Psoas muscle (tissue), 8 donors: ENCODE measurements around the gene FAM240B. TPM values are rescaled to one million over a fixed set of nuclear protein-coding genes. Genes with fewer than 3 reads are reported as not detected.

Source experiments
- ATAC-seq, 4 donors: fragments of 200-7000 bp; cut with Tn5 transposase; one replicate each; pipeline ENCODE4 v1.9.1; 2020; ENCODE audit warnings: moderate library complexity in 3 of 4, mild to moderate bottlenecking in 2 of 4
- DNase-seq, 2 donors: peaks; one replicate each; pipeline ENCODE4 v3.0.0-alpha.2; 2020
- H3K27ac ChIP-seq: fragments of 200-600 bp; one replicate; pipeline ENCODE4 v1.8.0; 2022
- H3K27me3 ChIP-seq, 3 donors: fragments of 200-600 bp in 1 of 3; one replicate each; pipeline versions ENCODE4 v1.6.1 to v1.8.0; 2013 to 2022; ENCODE audit warnings: low read length in 2 of 3, mild to moderate bottlenecking in 2 of 3, moderate library complexity in 1 of 3; ENCODE audit not compliant: insufficient read depth in 3 of 3
- H3K36me3 ChIP-seq, 2 donors: fragments of 200-600 bp in 1 of 2; one replicate each; pipeline versions ENCODE4 v1.6.1 to v1.8.0; 2013 to 2022; ENCODE audit warnings: low read depth in 1 of 2, mild to moderate bottlenecking in 1 of 2, moderate library complexity in 1 of 2; ENCODE audit not compliant: insufficient read depth in 1 of 2
- H3K4me1 ChIP-seq: fragments of 200-600 bp; one replicate; pipeline ENCODE4 v1.8.0; 2022
- H3K4me3 ChIP-seq: fragments of 200-600 bp; one replicate; pipeline ENCODE4 v1.8.0; 2022; ENCODE audit warnings: mild to moderate bottlenecking
- H3K9me3 ChIP-seq: fragments of 200-600 bp; one replicate; pipeline ENCODE4 v1.8.0; 2022
- WGBS, 3 donors: extraction: QIAGEN DNeasy Blood & Tissue Kit; methylation state at CpG; one replicate each; pipeline versions ENCODE4 v1.1.6 to v1.1.7; 2013; 5-methylcytosine and 5-hydroxymethylcytosine counted together
- intact Hi-C, 2 donors: fragments of 100-400 bp; cut with DNase I; formaldehyde crosslinking; loops; one replicate each; pipeline versions ENCODE4 v1.11.0 to v1.14.2; 2022
- polyA plus RNA-seq, 3 donors: library from polyadenylated mRNA; stranded (reverse); fragments of 200-250 nt; gene quantifications; one replicate each; pipeline ENCODE4 v1.2.3, GENCODE V29; 2013
- total RNA-seq, 4 donors: library from RNA; stranded (reverse); fragmentation: NEBNext Ultra II Directional in 2 of 4; extraction: Animal tissue kit (Norgen Biotek cat#: 25700) in 2 of 4; gene quantifications; one replicate each; pipeline versions ENCODE4 v1.2.1 to v1.2.4, GENCODE V29; 2021 to 2023
- TF ChIP-seq, protein P1 (sequence below): fragments of 200-600 bp; IDR thresholded peaks from one replicate; pipeline ENCODE4 v1.8.0; 2022; ENCODE audit warnings: antibody characterized with exemption
- donor health status: healthy with polysubstance abuse.
- donor health status: DM: no; HTN: no; CAD: no; lungs with moderate emphysema.
- donor health status: Bipolar disorder and iron deficiency.
- donor health status: healthy.
- donor health status: DM: yes; HTN: yes; CAD: no.
- donor health status: DM: no; HTN: no; CAD: no.
- donor health status: DM: no; HTN: no; CAD: no.
- donor health status: DM: yes; HTN: yes; CAD: no.

FAM240B gene
- total and polyA plus RNA-seq, 7 donors = 0.09 to 1.1 TPM; not detected in 5

DNA sequence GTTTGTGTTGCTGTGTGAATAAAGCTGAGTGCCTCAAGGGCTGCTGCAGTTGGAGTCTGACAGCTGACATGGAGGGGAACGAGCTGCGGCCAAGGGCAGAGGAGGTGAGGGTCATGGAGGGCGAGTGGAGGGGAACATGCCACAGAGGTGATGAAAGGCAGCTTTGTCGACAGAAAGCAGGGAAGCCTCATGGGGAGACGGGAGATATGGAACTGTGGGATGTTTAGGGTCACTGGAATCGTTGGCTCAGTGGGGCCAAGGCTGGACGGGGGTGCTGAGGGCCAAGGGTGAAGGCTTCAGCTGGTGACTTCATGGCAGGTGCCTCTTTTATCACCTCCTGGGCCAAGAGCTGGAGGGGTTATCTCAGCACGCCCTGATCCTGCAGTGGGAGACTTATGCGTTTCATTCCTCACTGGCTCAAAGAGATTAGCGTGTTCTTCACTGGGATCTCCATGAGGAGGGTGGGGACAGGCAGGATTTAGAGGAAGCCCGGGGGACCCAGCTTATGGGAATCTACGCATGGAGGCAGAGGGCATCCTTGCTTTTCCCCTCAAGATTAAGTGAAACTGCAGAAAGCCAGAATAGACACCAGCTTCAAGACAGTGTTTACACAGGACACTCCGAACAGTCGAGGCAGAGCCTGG, 42.2 kb downstream of the FAM240B start:
- no peak overlapping the region for H3K27ac ChIP-seq
- TF ChIP-seq, protein P1, sequence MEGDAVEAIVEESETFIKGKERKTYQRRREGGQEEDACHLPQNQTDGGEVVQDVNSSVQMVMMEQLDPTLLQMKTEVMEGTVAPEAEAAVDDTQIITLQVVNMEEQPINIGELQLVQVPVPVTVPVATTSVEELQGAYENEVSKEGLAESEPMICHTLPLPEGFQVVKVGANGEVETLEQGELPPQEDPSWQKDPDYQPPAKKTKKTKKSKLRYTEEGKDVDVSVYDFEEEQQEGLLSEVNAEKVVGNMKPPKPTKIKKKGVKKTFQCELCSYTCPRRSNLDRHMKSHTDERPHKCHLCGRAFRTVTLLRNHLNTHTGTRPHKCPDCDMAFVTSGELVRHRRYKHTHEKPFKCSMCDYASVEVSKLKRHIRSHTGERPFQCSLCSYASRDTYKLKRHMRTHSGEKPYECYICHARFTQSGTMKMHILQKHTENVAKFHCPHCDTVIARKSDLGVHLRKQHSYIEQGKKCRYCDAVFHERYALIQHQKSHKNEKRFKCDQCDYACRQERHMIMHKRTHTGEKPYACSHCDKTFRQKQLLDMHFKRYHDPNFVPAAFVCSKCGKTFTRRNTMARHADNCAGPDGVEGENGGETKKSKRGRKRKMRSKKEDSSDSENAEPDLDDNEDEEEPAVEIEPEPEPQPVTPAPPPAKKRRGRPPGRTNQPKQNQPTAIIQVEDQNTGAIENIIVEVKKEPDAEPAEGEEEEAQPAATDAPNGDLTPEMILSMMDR = no peak
- no peak overlapping the region for H3K4me3 ChIP-seq
- ATAC-seq (no peak), DNase-seq (no peak)
- H3K27me3 ChIP-seq = peaks cover 0 to 5% (median 0%) of the 10 kb centered on the region in 3 donors
- intact Hi-C loops = no loop called here
- H3K9me3 ChIP-seq = no peaks in the 10 kb centered on the region
- no peaks in the 10 kb centered on the region for H3K4me1 ChIP-seq
- WGBS, 3 donors = 38 to 50% (median 45%) methylated on average over 14 of the region's 14 CpGs
- no peaks in the 10 kb centered on the region for H3K36me3 ChIP-seq

DNA sequence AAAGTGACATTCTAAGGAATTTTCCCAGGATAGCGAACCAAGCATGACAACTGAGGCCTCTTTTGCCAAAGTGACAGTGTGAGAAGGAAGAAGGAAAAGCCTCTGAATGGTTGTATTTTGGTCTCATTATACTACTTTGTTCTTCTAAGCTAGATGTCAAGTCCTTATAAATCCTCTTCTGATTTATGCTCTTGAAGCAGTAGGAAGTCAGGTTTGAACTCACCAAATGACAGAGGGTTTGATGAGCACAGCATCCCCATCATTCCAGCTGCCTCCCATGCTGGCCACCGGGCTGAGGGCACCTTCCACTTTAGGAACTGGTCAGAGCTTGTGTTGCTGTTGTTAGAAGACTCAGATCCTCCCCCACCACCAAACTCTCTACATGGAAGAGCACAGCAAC, 44.1 kb downstream of the FAM240B start:
- no peak overlapping the region for H3K27ac ChIP-seq
- 66 to 73% (median 72%) methylated on average over 2 of the region's 2 CpGs for WGBS, 3 donors
- no peaks in the 10 kb centered on the region for H3K36me3 ChIP-seq
- no peak for ATAC-seq
- no peaks in the 10 kb centered on the region for H3K9me3 ChIP-seq
- peaks cover 0 to 5% (median 0%) of the 10 kb centered on the region in 3 donors for H3K27me3 ChIP-seq
- no peak for DNase-seq
- intact Hi-C loops = no loop called here
- peaks cover 7% of the 10 kb centered on the region for H3K4me1 ChIP-seq
- TF ChIP-seq, protein P1 = no peak
- no peak overlapping the region for H3K4me3 ChIP-seq

DNA sequence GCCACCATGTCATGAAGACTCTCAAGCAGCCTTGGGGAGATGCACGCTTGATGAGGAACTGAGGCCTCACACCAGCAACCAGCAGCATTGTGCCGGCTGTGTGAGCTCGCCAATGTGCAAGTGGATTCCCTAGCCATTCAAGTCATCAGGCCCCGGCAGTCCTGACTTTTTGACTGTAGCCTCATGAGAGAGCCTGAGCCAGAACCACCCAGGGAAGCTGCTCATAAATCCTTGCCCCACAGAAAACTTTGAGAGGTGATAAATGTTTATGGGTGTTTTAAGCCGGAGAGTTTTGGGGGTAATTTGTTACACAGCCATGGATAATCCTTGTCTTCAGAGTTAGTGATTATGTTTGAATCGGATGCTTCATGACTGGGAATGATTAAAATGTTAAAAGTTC, 44.7 kb downstream of the FAM240B start:
- Histone ChIP-seq H3K27me3 (peaks cover 0 to 5% (median 0%) of the 10 kb centered on the region in 3 donors), H3K4me1 (peaks cover 7% of the 10 kb centered on the region), H3K36me3 (no peaks in the 10 kb centered on the region), H3K4me3 (no peak overlapping the region), H3K27ac (no peak overlapping the region), H3K9me3 (no peaks in the 10 kb centered on the region)
- intact Hi-C loops = no loop called here
- WGBS, 3 donors = 82 to 89% (median 87%) methylated on average over 6 of the region's 6 CpGs
- TF ChIP-seq, protein P1 = no peak
- no peak for DNase-seq
- ATAC-seq = no peak

DNA sequence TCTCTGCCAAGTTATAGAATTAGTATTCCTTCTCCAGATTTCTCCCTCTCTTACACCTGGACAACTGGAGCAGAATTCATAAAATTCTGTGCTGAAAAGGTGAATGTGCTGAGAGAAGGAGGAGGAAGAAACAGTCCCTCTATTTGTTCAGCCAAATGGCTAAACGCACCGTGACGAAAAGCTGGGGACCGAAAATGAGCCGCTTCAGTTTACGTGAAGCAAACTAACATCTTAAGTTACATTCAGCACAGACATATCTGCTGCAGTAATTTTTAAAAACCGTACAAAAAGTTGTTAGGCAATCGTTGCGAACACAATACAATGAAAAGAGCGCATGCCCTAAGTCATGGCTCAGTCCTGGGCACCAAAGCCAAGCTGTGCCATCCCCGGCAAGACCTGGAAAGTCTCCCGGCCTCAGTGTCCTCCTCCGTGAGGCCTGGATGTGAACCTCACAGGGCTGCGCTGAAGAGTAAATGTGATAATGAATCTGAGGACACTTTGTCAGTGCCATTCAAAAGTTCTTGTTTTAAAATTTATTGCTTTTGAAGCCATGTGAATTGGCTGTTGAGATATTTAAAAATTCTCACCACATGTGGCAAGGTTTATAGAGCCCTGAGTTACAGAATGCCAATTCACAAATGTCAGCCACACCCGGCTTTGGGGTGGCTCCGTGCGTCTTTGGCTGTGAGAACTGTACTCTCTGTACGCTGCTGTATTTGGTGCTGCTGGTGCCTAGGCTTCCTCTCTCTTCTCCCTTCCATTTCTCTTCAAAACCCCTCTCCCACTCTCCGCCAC, 46.3 kb downstream of the FAM240B start:
- WGBS, 3 donors = 47 to 71% (median 56%) methylated on average over 19 of the region's 19 CpGs

More for the DNA sequence above, 46.3 kb downstream of the FAM240B start:
- Histone ChIP-seq H3K27ac (no peak overlapping the region), H3K36me3 (no peaks in the 10 kb centered on the region), H3K4me1 (peaks cover 7% of the 10 kb centered on the region), H3K27me3 (no peaks in the 10 kb centered on the region), H3K4me3 (no peak overlapping the region), H3K9me3 (no peaks in the 10 kb centered on the region)
- intact Hi-C loops = no loop called here
- DNase-seq = no peak
- TF ChIP-seq, protein P1 = no peak
- ATAC-seq = no peak
